ENCODE measurements around the gene PRKCA.

GRCh38 chr17:66461343-66461995 lies 159.1 kb downstream of the PRKCA start:
- TF ChIP-seq, protein P1, sequence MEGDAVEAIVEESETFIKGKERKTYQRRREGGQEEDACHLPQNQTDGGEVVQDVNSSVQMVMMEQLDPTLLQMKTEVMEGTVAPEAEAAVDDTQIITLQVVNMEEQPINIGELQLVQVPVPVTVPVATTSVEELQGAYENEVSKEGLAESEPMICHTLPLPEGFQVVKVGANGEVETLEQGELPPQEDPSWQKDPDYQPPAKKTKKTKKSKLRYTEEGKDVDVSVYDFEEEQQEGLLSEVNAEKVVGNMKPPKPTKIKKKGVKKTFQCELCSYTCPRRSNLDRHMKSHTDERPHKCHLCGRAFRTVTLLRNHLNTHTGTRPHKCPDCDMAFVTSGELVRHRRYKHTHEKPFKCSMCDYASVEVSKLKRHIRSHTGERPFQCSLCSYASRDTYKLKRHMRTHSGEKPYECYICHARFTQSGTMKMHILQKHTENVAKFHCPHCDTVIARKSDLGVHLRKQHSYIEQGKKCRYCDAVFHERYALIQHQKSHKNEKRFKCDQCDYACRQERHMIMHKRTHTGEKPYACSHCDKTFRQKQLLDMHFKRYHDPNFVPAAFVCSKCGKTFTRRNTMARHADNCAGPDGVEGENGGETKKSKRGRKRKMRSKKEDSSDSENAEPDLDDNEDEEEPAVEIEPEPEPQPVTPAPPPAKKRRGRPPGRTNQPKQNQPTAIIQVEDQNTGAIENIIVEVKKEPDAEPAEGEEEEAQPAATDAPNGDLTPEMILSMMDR (IDR thresholded peaks at IDR 0.05) = no peak
- no peak for TF ChIP-seq POLR2A (IDR thresholded peaks at IDR 0.05)

All from uterus (tissue), 2 donors.